GM12892 (cell line): Measurements from ENCODE around the gene PM20D1.

Source experiments
- POLR2A ChIP-seq: IDR thresholded peaks from 2 replicates; pipeline ENCODE4 v1.6.1; 2011; ENCODE audit warnings: low read depth, low read length, control low read depth
- POLR2AphosphoS5 ChIP-seq: IDR thresholded peaks from 2 replicates; pipeline ENCODE4 v1.6.1; 2011; ENCODE audit warnings: low read depth, low read length, control low read depth
- TAF1 ChIP-seq: IDR thresholded peaks from 2 replicates; pipeline ENCODE4 v1.6.1; 2011; ENCODE audit warnings: low read depth, mild to moderate bottlenecking, control low read depth, low read length, borderline replicate concordance

DNA sequence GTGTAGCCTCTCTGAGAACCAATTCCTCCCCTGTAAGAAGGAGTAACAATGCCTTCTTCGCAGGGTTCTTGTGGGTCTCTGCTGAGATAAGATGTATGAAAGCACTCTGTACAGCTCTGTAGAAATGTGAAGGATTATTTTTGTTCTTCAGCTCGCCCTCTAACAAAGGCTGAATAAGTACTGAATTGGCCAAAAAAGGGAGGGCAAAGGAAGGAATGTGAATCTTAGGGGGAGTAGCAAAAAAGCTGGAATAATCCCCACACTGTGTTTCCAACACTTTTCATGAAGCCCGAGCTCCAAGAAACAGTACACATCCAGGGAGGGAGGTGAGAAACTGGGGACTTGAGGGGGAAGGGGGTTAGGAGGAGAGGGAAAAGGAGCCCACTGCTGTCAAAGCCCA is 22.9 kb downstream of the PM20D1 start:
- no peak for TF ChIP-seq POLR2A
- TF ChIP-seq TAF1 = no peak
- no peak for TF ChIP-seq POLR2AphosphoS5
